NAMALWA (cell line): ENCODE results near the gene ZNF230.

Experiments
- DNase-seq: peaks from one replicate; pipeline ENCODE4 v3.0.0-alpha.2; 2015; ENCODE audit warnings: low spot score

ZNF230 gene

GRCh38 chr19:44042147-44042546 is 39.4 kb downstream of the ZNF230 start:
- no peak for DNase-seq

- no peak for DNase-seq
These were observed 48.2 kb downstream of the ZNF230 start for GRCh38 chr19:44050740-44051649.

GRCh38 chr19:44051650-44052402 is 49.1 kb downstream of the ZNF230 start, which contains the start of gene ZNF223:
ZNF223 (plus strand) TSS chr19:44052036; CDS start chr19:44055177, 3,141 bp downstream.
- no peak for DNase-seq

- peak; percentile 2 for DNase-seq
These were observed 53.1 kb downstream of the ZNF230 start for GRCh38 chr19:44055870-44056269.

GRCh38 chr19:44059229-44059628 is 56.5 kb downstream of the ZNF230 start:
- DNase-seq = no peak

- DNase-seq = no peak
These were observed 58.3 kb downstream of the ZNF230 start for GRCh38 chr19:44061038-44061437.
